Measurements from ENCODE around the gene TRIM67.

DNA sequence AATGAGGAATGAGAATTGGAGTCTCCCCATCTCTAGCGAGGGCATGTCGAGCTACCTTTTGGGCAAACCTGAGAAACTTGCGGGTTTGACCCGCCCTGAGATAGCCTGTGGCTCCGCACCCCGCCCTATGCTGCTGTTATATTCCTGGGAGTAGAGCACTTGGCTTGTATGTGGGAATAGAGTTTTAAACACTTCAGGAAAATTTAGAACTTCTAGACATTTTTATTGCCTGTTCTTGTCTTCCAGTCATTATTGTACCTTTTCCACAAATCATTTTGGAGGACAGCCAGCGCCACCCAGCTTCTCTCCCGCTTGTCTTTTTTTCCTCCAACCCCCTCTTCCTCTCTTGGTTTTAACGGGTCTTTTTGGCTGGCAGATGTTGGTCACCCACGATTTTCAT, 79.9 kb downstream of the TRIM67 start:
- TF ChIP-seq, protein P1, sequence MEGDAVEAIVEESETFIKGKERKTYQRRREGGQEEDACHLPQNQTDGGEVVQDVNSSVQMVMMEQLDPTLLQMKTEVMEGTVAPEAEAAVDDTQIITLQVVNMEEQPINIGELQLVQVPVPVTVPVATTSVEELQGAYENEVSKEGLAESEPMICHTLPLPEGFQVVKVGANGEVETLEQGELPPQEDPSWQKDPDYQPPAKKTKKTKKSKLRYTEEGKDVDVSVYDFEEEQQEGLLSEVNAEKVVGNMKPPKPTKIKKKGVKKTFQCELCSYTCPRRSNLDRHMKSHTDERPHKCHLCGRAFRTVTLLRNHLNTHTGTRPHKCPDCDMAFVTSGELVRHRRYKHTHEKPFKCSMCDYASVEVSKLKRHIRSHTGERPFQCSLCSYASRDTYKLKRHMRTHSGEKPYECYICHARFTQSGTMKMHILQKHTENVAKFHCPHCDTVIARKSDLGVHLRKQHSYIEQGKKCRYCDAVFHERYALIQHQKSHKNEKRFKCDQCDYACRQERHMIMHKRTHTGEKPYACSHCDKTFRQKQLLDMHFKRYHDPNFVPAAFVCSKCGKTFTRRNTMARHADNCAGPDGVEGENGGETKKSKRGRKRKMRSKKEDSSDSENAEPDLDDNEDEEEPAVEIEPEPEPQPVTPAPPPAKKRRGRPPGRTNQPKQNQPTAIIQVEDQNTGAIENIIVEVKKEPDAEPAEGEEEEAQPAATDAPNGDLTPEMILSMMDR (IDR thresholded peaks at IDR 0.05; ENCODE audit: poor library complexity) = no peak
- no peak for TF ChIP-seq EZH2phosphoT487 (IDR thresholded peaks at IDR 0.05; ENCODE audit: low read depth, severe bottlenecking, unreplicated experiment)
- TF ChIP-seq EZH2 (IDR thresholded peaks at IDR 0.05; ENCODE audit: borderline replicate concordance) = no peak

Data from hepatocyte (in vitro differentiated cells).